Stimulated activated CD8-positive, alpha-beta memory T cell treated with anti-CD3 and anti-CD28 coated beads, Interleukin-2, amount 100 ng/mL, for 48 hours (primary cell): Measurements from ENCODE around the gene PDE4D.
"Not testable (repeated sequence)": the region's sequence is repeated elsewhere in the genome, so short reads cannot be mapped to it uniquely, and the experiment has no call there.

Experiments
- DNase-seq, 2 donors: peaks; one replicate each; pipeline ENCODE4 v3.0.0-alpha.2; 2020; ENCODE audit warnings: low read depth in 2 of 2

PDE4D gene

GRCh38 chr5:59328709-59329296 is 564.7 kb downstream of the PDE4D start:
- DNase-seq: no peak

- DNase-seq: no peak
Observed at GRCh38 chr5:59327191-59327980, 566.1 kb downstream of the PDE4D start.

- DNase-seq: no peak
Observed at GRCh38 chr5:59326596-59326995, 566.9 kb downstream of the PDE4D start.

- DNase-seq: no peak
Observed at GRCh38 chr5:59325070-59325469, 568.5 kb downstream of the PDE4D start.

- no peak for DNase-seq
Observed at GRCh38 chr5:59322894-59323293, 570.6 kb downstream of the PDE4D start.

- DNase-seq: no peak
Observed at GRCh38 chr5:59322058-59322457, 571.5 kb downstream of the PDE4D start.

- no peak for DNase-seq
Observed at GRCh38 chr5:59321642-59322041, 571.9 kb downstream of the PDE4D start.

GRCh38 chr5:59320420-59320819 is 573.1 kb downstream of the PDE4D start:
- DNase-seq: no peak

GRCh38 chr5:59319250-59319649 is 574.3 kb downstream of the PDE4D start:
- DNase-seq: no peak

GRCh38 chr5:59317774-59318205 is 575.7 kb downstream of the PDE4D start:
- no peak for DNase-seq

GRCh38 chr5:59317023-59317773 is 576.3 kb downstream of the PDE4D start:
- DNase-seq: no peak

- no peak for DNase-seq
Observed at GRCh38 chr5:59312223-59312622, 581.3 kb downstream of the PDE4D start.

- not testable (repeated sequence) for DNase-seq
Observed at GRCh38 chr5:59308685-59309084, 584.8 kb downstream of the PDE4D start.

- not testable (repeated sequence) for DNase-seq
Observed at GRCh38 chr5:59303289-59303716, 590.2 kb downstream of the PDE4D start.

- not testable (repeated sequence) for DNase-seq
Observed at GRCh38 chr5:59302509-59302908, 591.0 kb downstream of the PDE4D start.

- no peak for DNase-seq
Observed at GRCh38 chr5:59301727-59302126, 591.8 kb downstream of the PDE4D start.

GRCh38 chr5:59300930-59301329 is 592.6 kb downstream of the PDE4D start:
- no peak for DNase-seq

GRCh38 chr5:59299006-59299405 is 594.5 kb downstream of the PDE4D start:
- DNase-seq: no peak

GRCh38 chr5:59296317-59297264 is 596.9 kb downstream of the PDE4D start:
- no peak for DNase-seq

- DNase-seq: no peak
Observed at GRCh38 chr5:59293700-59294099, 599.8 kb downstream of the PDE4D start.

GRCh38 chr5:59291941-59292340 is 601.6 kb downstream of the PDE4D start:
- DNase-seq: no peak
